ENCODE measurements around the gene FRYL.

Gene FRYL

GRCh38 chr4:48620093-48620492, 160.0 kb downstream of the FRYL start:
- no peak for ATAC-seq
- Mint-ChIP-seq H3K36me3 (peaks cover 62% of the 10 kb centered on the region), H3K9me3 (peaks cover 2% of the 10 kb centered on the region), H3K27ac (no peak overlapping the region), H3K27me3 (no peaks in the 10 kb centered on the region), H3K4me3 (no peak overlapping the region), H3K4me1 (no peaks in the 10 kb centered on the region)

- Mint-ChIP-seq H3K36me3 (peaks cover 5% of the 10 kb centered on the region), H3K27me3 (no peaks in the 10 kb centered on the region), H3K27ac (no peak overlapping the region), H3K4me3 (no peak overlapping the region), H3K9me3 (no peaks in the 10 kb centered on the region), H3K4me1 (no peaks in the 10 kb centered on the region)
- no peak for ATAC-seq
Observed at GRCh38 chr4:48604527-48604926, 175.6 kb downstream of the FRYL start.

DNA sequence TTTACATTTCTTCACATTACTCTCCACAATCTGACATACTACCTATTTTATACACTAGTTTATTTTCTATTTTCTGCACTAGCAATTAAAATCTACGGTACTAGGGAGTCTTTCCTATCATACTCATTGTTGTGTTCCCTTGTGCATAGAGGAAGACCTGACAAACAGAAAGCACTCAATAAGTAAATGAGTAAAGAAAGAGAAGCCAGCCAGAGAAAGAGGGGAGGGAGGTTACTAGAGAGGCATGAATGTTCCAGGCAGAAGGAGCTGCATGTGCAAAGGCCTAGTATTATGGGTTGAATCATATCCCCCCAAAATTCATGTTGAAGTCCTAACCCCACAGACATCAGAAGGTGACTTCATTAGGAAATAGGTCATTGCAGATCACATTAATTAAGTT, 176.0 kb downstream of the FRYL start:
- Mint-ChIP-seq H3K9me3 (no peaks in the 10 kb centered on the region), H3K27me3 (no peaks in the 10 kb centered on the region), H3K27ac (no peak overlapping the region), H3K36me3 (peaks cover 5% of the 10 kb centered on the region), H3K4me3 (no peak overlapping the region), H3K4me1 (no peaks in the 10 kb centered on the region)
- ATAC-seq, result no peak

DNA sequence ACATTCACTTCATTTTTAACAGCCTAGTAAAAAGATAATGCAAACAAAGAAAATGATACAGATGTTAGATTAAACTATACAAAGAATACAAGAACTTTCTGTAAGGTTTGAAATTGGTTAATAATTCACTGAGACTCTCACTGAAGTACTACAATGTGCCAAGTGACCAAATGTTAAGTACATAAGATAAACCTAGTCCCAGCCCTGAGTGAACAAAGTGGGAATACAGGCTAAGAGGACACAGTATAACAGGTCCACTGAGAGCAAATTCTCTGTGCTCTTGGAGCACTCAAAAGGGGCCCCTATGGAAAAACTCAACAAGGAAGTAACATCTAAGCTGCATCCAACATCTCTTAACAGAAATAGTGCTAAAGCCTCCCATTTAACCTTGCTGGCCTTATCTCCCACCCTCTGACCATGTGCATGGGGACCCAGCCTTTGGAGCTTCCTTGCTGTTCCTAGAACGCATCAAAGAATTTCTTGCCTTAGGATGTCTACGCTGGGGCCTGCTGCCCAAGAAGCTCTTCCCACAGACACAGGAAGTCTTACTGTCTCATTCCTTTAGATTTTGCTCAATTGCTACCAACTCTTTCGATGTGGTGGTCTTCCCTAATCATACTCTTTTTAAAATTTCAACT, 176.6 kb downstream of the FRYL start:
- ATAC-seq, result no peak
- H3K27me3 Mint-ChIP-seq, result no peaks in the 10 kb centered on the region
- no peak overlapping the region for H3K4me3 Mint-ChIP-seq
- no peak overlapping the region for H3K27ac Mint-ChIP-seq
- H3K4me1 Mint-ChIP-seq, result no peaks in the 10 kb centered on the region
- H3K36me3 Mint-ChIP-seq, result peaks cover 2% of the 10 kb centered on the region
- H3K9me3 Mint-ChIP-seq, result no peaks in the 10 kb centered on the region

DNA sequence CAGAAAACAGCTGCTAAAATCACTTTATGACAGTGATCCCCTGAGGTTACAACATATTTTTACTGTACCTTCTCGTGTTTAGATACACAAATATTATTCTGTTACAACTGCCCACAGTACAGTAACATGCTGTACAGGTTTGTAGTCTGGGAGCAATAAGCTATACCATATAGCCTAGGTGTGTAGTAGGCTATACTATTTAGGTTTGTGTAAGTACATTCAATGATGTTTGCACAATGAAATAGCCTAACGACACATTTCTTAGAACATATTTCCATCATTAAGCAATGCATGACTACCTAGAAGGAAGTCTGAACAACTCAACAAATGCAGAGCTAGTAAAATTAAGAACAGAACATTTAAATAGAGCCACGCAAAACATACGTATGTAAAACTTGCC, 177.3 kb downstream of the FRYL start:
- no peak overlapping the region for H3K4me3 Mint-ChIP-seq

DNA sequence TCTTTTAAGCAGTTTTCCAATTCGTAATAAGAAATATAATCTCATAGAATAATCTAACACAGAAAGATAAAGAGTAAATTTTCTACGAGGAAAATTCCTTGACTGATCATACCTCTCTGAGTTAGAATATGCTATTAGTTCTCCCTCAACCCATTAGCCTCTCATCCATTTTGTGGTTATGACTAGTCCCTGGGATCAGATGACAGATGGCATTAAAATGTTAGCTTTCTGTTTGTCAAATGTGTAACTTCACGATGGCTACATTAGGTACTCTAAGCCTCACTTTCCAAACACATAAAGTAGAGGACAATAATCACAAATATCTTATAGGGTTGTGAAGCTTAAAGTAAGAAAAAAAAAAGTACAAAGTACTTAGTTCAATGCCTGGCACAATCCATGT, 177.9 kb downstream of the FRYL start:
- H3K27me3 Mint-ChIP-seq, result no peaks in the 10 kb centered on the region
- H3K4me1 Mint-ChIP-seq, result no peaks in the 10 kb centered on the region
- no peaks in the 10 kb centered on the region for H3K36me3 Mint-ChIP-seq
- no peak overlapping the region for H3K27ac Mint-ChIP-seq
- no peaks in the 10 kb centered on the region for H3K9me3 Mint-ChIP-seq
- ATAC-seq, result no peak
- H3K4me3 Mint-ChIP-seq, result no peak overlapping the region

More for the DNA sequence above, 177.3 kb downstream of the FRYL start:
- ATAC-seq, result no peak
- no peaks in the 10 kb centered on the region for H3K36me3 Mint-ChIP-seq
- H3K9me3 Mint-ChIP-seq, result no peaks in the 10 kb centered on the region
- no peak overlapping the region for H3K27ac Mint-ChIP-seq
- no peaks in the 10 kb centered on the region for H3K27me3 Mint-ChIP-seq
- no peaks in the 10 kb centered on the region for H3K4me1 Mint-ChIP-seq

GRCh38 chr4:48596336-48596735, 183.7 kb downstream of the FRYL start:
- ATAC-seq, result no peak
- H3K27me3 Mint-ChIP-seq, result no peaks in the 10 kb centered on the region

DNA sequence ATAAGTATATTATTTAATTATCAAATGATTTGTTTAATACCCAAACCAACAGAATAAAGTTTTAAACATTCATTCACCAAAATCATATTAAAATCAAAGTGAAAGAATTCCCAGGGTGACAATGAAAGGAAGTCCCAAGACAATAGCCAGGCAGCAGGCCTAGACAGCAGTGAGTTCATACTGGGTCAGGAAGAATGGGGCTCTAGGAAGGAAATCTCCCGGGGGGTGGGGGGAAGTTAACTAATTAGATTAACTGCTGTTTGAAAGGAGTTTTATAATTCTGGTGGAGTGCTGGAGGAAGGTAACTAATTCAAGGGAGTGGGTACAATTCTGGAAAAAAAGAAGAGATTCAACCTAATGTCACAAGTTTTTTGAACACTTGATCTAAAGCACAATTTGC, 185.9 kb downstream of the FRYL start:
- H3K27ac Mint-ChIP-seq, result no peak overlapping the region
- H3K9me3 Mint-ChIP-seq, result no peaks in the 10 kb centered on the region
- ATAC-seq, result no peak
- H3K4me3 Mint-ChIP-seq, result no peak overlapping the region
- no peaks in the 10 kb centered on the region for H3K4me1 Mint-ChIP-seq
- no peaks in the 10 kb centered on the region for H3K27me3 Mint-ChIP-seq
- H3K36me3 Mint-ChIP-seq, result peaks cover 17% of the 10 kb centered on the region

More at GRCh38 chr4:48596336-48596735, 183.7 kb downstream of the FRYL start:
- Mint-ChIP-seq H3K4me1 (no peaks in the 10 kb centered on the region), H3K36me3 (peaks cover 9% of the 10 kb centered on the region), H3K4me3 (no peak overlapping the region), H3K27ac (no peak overlapping the region), H3K9me3 (no peaks in the 10 kb centered on the region)

DNA sequence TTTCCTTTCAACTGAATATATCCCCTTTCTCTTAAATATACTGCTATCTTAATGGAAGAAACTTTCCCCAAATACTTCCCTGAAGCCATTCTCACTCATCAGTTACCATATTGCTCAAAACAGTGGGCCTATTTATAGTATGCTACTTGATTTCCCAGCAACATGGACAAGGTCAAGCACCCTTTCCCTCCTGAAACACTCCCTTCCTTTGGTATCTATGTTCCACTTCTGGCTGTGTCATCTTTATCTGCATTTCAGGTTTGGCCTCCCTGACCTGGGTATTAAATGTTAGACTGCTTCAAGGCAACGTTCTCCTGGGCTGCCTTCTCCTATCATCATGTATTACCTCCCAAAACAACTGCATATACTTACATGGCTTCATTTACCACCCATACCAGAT, 188.7 kb downstream of the FRYL start:
- Mint-ChIP-seq H3K4me3 (no peak overlapping the region), H3K27ac (no peak overlapping the region), H3K9me3 (no peaks in the 10 kb centered on the region), H3K36me3 (peaks cover 26% of the 10 kb centered on the region), H3K4me1 (peaks cover 8% of the 10 kb centered on the region), H3K27me3 (no peaks in the 10 kb centered on the region)
- no peak for ATAC-seq

GRCh38 chr4:48590884-48591283, 189.2 kb downstream of the FRYL start:
- Mint-ChIP-seq H3K27ac (no peak overlapping the region), H3K4me1 (peaks cover 8% of the 10 kb centered on the region), H3K9me3 (no peaks in the 10 kb centered on the region)

DNA sequence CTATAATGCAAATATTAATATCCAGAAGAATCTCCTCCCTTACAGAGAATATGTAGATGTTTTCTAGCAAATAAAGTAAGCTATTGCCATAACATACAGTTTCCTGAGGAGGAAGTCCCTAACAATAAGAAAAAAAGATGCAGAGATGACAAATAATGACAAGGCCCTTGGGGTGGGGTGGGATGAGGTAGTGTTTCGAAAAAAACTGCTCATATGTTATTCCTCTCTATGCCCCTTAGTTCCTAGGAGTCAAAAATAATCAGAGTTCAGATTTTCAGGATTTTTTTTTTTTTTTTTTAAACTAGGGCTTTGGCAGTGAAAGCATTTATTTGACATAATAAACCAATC, 191.0 kb downstream of the FRYL start:
- no peak for ATAC-seq
- Mint-ChIP-seq H3K27me3 (no peaks in the 10 kb centered on the region), H3K27ac (no peak overlapping the region), H3K36me3 (peaks cover 45% of the 10 kb centered on the region), H3K4me1 (peaks cover 8% of the 10 kb centered on the region), H3K9me3 (no peaks in the 10 kb centered on the region), H3K4me3 (no peak overlapping the region)

More at GRCh38 chr4:48590884-48591283, 189.2 kb downstream of the FRYL start:
- Mint-ChIP-seq H3K27me3 (no peaks in the 10 kb centered on the region), H3K4me3 (no peak overlapping the region), H3K36me3 (peaks cover 31% of the 10 kb centered on the region)
- ATAC-seq, result no peak

- Mint-ChIP-seq H3K4me3 (no peak overlapping the region), H3K36me3 (peaks cover 48% of the 10 kb centered on the region), H3K27ac (peak overlapping the region; percentile 34), H3K4me1 (peaks cover 8% of the 10 kb centered on the region), H3K27me3 (no peaks in the 10 kb centered on the region), H3K9me3 (no peaks in the 10 kb centered on the region)
- no peak for ATAC-seq
Observed at GRCh38 chr4:48588230-48589097, 191.6 kb downstream of the FRYL start.

- no peaks in the 10 kb centered on the region for H3K9me3 Mint-ChIP-seq
- H3K36me3 Mint-ChIP-seq, result peaks cover 48% of the 10 kb centered on the region
- peak overlapping the region; percentile 40 for H3K27ac Mint-ChIP-seq
Observed at GRCh38 chr4:48585401-48585800, 194.7 kb downstream of the FRYL start.

GRCh38 chr4:48578132-48578968, 201.7 kb downstream of the FRYL start:
- Mint-ChIP-seq H3K27me3 (no peaks in the 10 kb centered on the region), H3K27ac (no peak overlapping the region), H3K36me3 (peaks cover 21% of the 10 kb centered on the region), H3K4me3 (no peak overlapping the region), H3K9me3 (no peaks in the 10 kb centered on the region), H3K4me1 (no peaks in the 10 kb centered on the region)
- peak; percentile 71 for ATAC-seq

More at GRCh38 chr4:48585401-48585800, 194.7 kb downstream of the FRYL start:
- no peak overlapping the region for H3K4me3 Mint-ChIP-seq
- peaks cover 8% of the 10 kb centered on the region for H3K4me1 Mint-ChIP-seq
- no peak for ATAC-seq
- H3K27me3 Mint-ChIP-seq, result no peaks in the 10 kb centered on the region

DNA sequence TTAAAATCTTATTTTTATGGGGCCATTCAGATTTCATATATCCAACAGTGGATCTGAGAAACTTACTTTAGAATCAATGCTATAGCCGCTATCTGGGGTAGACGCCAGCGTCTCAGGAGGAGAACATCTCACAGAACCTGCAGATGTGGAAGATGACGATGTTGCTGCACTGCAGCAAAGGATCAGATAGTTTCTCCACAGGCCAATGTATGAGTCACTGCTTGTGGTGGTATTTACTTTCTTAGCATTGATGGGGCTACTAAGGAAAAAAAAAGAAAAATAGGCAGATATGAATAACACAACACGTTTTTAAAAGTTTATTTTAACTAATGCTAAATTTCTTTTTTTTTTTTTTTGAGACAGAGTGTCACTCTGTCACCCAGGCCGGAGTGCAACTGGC, 204.1 kb downstream of the FRYL start:
- Mint-ChIP-seq H3K27ac (no peak overlapping the region), H3K36me3 (peaks cover 21% of the 10 kb centered on the region), H3K4me3 (no peak overlapping the region), H3K9me3 (no peaks in the 10 kb centered on the region), H3K27me3 (no peaks in the 10 kb centered on the region), H3K4me1 (no peaks in the 10 kb centered on the region)
- ATAC-seq, result no peak
